LoVo (cell line): ENCODE measurements around the gene GNB2.
"Not testable (repeated sequence)": the region's sequence is repeated elsewhere in the genome, so short reads cannot be mapped to it uniquely, and the experiment has no call there.

Experiments
- DNase-seq: peaks from one replicate; pipeline ENCODE4 v3.0.0-alpha.2; 2016; ENCODE audit warnings: low spot score

Gene GNB2

GRCh38 chr7:100696123-100696521 lies 22.6 kb downstream of the GNB2 start:
- no peak for DNase-seq

DNA sequence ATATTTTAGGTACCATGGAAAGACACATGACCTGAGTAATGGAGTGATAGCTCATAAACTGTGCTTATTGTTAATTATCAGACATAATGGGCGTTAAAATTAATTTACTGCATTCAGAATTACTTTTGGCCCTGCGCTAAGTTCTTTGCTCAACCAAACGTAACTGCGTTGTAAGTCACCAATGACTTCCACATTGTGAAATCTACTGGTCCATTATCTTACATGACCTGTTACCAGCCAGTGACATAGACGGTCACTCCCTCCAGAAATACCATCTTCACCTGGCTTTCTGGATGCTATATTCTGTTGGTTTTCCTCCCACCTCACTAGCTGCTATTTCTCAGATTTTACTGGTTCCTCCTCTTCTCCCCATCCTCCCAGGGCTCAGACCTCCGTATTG lies 25.5 kb downstream of the GNB2 start:
- no peak for DNase-seq

DNA sequence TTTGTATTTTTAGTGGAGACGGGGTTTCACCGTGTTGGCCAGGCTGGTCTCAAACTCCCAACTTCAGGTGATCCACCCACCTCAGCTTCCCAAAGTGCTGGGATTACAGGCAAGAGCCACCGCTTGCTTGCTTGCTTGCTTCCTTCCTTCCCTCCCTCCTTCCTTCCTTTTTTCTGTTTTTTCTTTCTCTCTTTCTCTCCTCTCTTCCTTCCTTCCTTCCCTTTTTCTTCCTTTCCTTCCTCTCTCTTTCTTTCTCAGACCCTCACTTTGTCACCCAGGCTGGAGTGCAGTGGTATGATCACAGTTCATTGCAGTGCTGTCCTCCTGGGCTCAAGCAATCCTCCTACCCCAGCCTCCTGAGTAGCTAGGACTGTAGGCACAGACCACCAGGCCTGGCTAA lies 27.5 kb downstream of the GNB2 start:
- not testable (repeated sequence) for DNase-seq

DNA sequence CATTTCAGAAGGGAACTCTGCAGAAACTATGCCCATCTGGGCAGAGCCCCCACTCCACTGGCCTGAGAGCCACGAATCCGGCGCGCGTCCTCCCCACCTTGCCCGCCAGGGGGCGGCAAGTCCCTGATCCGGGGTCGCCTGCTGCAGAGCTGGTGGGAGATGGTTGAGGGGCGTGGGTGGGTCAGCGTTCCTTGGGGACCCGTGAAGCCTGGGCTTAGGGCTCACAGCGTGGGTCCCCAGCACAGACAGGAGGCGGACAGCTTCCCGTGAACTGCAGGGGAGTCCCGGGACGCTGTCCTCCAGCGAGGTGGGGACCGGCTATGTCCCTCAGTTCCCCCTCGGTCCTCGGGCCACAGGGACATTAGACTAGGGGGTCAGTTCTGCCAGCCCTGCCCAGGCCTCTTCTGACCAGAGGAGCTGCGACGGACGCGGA lies 31.8 kb downstream of the GNB2 start:
- DNase-seq = peak; percentile 83

GRCh38 chr7:100705753-100706671 lies 32.5 kb downstream of the GNB2 start, which contains the start of gene POP7:
Gene POP7, plus strand, starts transcription at chr7:100706121. Its CDS starts 710 bp downstream, at chr7:100706831.
- DNase-seq = peak; percentile 100

DNA sequence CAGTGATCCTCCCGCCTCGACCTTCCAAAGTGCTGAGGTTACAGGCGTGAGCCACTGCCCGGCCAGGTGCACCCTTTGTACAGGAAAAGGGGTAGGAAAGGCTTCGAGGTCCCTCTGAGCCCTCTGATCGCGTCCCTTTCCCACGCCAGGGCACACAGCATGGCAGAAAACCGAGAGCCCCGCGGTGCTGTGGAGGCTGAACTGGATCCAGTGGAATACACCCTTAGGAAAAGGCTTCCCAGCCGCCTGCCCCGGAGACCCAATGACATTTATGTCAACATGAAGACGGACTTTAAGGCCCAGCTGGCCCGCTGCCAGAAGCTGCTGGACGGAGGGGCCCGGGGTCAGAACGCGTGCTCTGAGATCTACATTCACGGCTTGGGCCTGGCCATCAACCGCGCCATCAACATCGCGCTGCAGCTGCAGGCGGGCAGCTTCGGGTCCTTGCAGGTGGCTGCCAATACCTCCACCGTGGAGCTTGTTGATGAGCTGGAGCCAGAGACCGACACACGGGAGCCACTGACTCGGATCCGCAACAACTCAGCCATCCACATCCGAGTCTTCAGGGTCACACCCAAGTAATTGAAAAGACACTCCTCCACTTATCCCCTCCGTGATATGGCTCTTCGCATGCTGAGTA lies 33.3 kb downstream of the GNB2 start:
- no peak for DNase-seq

DNA sequence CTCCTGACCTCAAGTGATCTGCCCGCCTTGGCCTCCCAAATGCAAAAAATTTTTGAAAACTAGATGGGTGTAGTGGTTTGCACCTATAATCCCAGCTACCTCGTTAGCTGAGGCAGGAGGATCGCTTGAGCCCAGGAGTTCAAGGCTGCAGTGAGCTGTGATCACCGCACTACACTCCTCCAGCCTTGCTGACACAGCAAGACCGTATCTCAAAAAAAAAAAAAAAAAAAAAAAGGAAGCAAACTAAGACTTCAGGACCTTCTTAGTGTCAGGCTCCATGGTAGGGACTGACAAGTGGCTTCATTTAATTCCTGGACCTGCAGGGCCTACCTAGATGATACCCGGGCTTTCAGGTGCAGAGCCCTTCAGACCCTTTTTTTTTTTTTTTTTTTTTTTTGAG lies 34.9 kb downstream of the GNB2 start:
- DNase-seq = no peak

GRCh38 chr7:100710452-100710851 lies 36.9 kb downstream of the GNB2 start:
- DNase-seq = no peak

DNA sequence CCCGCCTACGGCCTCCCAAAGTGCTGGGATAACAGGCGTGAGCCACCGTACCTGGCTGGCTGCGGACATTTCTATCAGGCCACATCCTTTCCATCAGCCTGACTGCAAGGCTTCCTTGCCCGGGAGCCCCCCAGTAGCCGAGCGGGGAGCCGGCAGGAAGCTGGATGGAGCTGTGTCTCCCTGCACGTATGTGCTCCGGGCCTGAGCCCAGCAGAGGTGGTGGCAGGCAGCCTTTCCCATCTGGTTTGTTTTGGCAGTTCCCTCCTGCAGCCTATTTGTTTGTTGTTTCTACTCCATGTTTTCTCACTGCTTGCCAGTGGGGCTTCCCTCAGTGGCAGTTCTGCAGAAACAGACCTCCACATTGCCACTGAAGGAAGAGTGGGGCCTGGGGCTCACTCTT lies 37.8 kb downstream of the GNB2 start:
- no peak for DNase-seq

DNA sequence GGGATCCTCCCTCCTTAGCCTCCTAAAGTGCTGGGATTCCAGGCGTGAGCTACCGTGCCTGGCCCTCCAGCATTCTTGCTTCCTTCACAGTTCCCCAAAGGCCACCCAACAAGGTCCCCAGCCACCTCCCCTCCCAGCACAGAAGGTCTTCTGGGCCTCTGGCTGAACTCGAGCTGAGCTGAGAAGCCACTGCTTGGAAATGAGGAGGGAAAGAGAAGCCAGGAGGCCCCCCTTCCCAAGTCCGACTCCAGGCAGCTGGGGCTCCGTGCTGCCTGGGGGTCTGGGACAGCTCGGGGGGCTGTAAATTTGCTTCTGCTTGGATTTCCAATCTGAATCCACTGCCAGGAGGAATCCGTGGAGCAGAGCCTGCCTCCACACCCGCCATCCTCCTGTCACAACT lies 41.2 kb downstream of the GNB2 start:
- no peak for DNase-seq

DNA sequence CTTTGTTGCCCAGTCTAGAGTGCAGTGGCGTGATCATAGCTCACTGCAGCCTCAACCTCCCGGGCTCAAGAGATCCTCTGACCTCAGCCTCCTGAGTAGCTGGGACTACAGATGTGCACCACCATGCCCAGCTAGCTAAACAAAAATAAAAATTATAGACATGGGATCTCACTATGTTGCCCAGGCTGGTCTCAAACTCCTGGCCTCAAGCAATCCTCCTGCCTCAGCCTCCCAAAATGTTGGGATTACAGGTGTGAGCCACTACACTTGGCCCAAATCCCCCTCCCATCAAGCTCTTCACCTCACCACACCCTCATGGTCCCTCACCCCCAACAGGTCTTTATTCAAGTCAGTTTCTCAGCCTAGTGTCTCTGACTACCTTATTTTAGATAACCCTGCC lies 43.5 kb downstream of the GNB2 start:
- not testable (repeated sequence) for DNase-seq

DNA sequence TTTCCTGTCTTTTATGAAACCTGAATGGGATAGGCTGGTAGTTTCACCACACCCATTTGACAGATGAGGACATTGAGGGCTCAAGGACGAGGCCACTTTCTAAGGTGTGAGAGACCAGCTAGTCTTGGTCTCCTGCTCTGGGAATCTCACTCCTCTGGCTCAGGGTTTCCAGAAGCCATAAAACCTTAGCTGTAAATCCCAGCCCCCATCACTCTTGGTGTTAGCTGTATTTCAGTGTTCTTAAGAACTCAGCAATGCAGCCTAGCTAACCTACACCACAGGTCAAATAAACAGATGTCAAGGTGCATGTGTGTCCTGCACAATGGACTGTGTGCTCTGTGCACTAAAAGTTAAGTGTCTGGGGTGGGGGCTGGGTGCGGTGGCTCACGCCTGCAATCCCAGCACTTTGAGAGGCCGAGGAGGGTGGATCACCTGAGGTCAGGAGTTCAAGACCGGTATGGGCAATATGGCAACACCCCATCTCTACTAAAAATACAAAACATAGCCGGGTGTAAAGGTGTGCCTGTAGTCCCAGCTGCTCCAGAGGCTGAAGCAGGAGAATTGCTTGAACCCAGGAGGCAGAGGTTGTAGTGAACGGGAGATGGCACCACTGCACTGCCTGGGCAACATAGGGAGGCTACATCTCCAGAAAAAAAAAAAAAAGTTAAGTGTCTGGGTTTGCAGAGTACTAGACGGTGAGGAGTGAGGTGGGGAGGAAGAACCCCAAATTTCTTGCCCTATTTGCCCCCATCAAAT lies 46.2 kb downstream of the GNB2 start:
- DNase-seq = no peak

GRCh38 chr7:100720279-100720670 lies 46.7 kb downstream of the GNB2 start, which contains the start of gene EPO:
Gene EPO, plus strand, starts transcription at chr7:100720468. Its CDS starts 513 bp downstream, at chr7:100720981.
- DNase-seq = no peak

DNA sequence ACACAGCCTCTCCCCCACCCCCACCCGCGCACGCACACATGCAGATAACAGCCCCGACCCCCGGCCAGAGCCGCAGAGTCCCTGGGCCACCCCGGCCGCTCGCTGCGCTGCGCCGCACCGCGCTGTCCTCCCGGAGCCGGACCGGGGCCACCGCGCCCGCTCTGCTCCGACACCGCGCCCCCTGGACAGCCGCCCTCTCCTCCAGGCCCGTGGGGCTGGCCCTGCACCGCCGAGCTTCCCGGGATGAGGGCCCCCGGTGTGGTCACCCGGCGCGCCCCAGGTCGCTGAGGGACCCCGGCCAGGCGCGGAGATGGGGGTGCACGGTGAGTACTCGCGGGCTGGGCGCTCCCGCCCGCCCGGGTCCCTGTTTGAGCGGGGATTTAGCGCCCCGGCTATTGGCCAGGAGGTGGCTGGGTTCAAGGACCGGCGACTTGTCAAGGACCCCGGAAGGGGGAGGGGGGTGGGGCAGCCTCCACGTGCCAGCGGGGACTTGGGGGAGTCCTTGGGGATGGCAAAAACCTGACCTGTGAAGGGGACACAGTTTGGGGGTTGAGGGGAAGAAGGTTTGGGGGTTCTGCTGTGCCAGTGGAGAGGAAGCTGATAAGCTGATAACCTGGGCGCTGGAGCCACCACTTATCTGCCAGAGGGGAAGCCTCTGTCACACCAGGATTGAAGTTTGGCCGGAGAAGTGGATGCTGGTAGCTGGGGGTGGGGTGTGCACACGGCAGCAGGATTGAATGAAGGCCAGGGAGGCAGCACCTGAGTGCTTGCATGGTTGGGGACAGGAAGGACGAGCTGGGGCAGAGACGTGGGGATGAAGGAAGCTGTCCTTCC lies 47.3 kb downstream of the GNB2 start:
- DNase-seq = no peak

GRCh38 chr7:100721505-100721812 lies 47.9 kb downstream of the GNB2 start:
- DNase-seq = no peak

- DNase-seq = no peak
These were observed 49.1 kb downstream of the GNB2 start for GRCh38 chr7:100722480-100723212.

- no peak for DNase-seq
These were observed 50.3 kb downstream of the GNB2 start for GRCh38 chr7:100723732-100724275.

GRCh38 chr7:100724364-100724763 lies 50.8 kb downstream of the GNB2 start:
- DNase-seq = not testable (repeated sequence)

- DNase-seq = no peak
These were observed 53.6 kb downstream of the GNB2 start for GRCh38 chr7:100726996-100727761.

DNA sequence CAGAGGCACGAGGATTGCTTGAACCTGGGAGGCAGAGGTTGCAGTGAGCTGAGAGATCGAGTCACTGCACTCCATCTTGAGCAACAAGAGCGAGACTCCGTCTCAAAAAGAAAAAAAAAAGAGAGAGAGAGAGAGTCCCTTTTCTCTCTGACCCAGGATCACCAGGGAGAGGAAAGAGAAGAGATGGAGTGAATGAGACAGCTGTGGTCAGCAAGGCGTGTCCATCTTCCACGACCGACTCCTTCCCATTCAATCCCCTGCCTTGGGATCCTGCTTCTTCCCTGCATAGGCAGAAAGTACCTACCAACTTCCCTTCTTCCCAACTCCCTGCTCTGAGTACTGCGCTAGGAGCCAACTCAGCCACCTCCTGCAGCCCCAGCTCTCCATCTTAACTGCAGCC lies 54.7 kb downstream of the GNB2 start:
- DNase-seq = no peak
